ENCODE measurements around the gene SORCS2.

DNA sequence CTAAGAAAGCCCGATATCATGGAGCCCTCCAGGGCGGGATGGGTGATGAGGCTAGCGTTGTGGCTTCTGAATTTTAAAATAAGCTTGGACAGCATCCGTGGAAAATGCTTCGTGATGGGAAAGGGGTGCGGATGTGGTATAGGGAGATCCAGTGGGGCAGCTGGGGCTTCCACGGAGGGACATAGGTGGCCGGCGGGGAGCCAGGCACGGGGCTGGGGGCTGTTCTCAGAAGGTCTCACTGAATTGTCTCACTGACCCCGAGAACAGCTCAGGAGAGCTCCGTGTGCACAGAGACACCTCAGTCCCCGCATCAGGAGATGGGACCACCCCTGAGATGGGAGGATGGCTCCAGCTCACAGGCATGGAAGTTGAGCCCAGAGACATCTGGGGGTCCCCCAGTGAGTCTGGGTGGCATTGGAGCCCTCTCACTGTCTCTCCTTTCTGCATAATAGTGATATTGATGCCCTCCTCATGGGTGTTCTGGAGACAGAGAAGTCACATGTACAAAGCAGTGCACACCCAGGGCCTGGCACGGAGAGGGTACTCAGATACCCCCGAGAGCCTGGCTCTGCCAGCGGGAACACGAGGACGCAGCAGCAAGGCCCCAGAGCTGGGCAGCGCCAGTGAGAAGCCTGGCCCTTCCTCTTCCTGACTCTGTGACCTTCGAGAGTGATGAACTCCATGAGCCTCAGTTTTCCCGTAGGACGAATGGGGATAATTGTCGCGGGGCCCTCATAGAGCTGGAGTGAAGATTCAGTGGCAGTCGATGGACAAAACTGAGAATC, 313.0 kb downstream of the SORCS2 start:
- no peak for TF ChIP-seq TAF1 (IDR thresholded peaks at IDR 0.05; ENCODE audit: borderline replicate concordance, insufficient read depth, low read length)
- no peak for TF ChIP-seq POLR2AphosphoS5 (IDR thresholded peaks at IDR 0.05; ENCODE audit: low read depth, low read length)
- TF ChIP-seq, protein P1, sequence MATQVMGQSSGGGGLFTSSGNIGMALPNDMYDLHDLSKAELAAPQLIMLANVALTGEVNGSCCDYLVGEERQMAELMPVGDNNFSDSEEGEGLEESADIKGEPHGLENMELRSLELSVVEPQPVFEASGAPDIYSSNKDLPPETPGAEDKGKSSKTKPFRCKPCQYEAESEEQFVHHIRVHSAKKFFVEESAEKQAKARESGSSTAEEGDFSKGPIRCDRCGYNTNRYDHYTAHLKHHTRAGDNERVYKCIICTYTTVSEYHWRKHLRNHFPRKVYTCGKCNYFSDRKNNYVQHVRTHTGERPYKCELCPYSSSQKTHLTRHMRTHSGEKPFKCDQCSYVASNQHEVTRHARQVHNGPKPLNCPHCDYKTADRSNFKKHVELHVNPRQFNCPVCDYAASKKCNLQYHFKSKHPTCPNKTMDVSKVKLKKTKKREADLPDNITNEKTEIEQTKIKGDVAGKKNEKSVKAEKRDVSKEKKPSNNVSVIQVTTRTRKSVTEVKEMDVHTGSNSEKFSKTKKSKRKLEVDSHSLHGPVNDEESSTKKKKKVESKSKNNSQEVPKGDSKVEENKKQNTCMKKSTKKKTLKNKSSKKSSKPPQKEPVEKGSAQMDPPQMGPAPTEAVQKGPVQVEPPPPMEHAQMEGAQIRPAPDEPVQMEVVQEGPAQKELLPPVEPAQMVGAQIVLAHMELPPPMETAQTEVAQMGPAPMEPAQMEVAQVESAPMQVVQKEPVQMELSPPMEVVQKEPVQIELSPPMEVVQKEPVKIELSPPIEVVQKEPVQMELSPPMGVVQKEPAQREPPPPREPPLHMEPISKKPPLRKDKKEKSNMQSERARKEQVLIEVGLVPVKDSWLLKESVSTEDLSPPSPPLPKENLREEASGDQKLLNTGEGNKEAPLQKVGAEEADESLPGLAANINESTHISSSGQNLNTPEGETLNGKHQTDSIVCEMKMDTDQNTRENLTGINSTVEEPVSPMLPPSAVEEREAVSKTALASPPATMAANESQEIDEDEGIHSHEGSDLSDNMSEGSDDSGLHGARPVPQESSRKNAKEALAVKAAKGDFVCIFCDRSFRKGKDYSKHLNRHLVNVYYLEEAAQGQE (IDR thresholded peaks at IDR 0.05; ENCODE audit: insufficient read depth in 1 of 2, low read depth in 2 of 2, low read length in 2 of 2), result no peak
- no peak for TF ChIP-seq SIN3A (IDR thresholded peaks at IDR 0.05; ENCODE audit: borderline replicate concordance, insufficient read depth, low read length)
- TF ChIP-seq FOXP2 (optimal IDR thresholded peaks at IDR 0.05; ENCODE audit: borderline replicate concordance, extremely low read depth, extremely low read length, insufficient read depth), result no peak

All from PFSK-1 (cell line).